ENCODE results near the gene USP7. TPM values are rescaled to one million over a fixed set of nuclear protein-coding genes. Genes with fewer than 3 reads are reported as not detected.

The USP7 gene
- polyA plus RNA-seq, 1 donor: 110 TPM

DNA sequence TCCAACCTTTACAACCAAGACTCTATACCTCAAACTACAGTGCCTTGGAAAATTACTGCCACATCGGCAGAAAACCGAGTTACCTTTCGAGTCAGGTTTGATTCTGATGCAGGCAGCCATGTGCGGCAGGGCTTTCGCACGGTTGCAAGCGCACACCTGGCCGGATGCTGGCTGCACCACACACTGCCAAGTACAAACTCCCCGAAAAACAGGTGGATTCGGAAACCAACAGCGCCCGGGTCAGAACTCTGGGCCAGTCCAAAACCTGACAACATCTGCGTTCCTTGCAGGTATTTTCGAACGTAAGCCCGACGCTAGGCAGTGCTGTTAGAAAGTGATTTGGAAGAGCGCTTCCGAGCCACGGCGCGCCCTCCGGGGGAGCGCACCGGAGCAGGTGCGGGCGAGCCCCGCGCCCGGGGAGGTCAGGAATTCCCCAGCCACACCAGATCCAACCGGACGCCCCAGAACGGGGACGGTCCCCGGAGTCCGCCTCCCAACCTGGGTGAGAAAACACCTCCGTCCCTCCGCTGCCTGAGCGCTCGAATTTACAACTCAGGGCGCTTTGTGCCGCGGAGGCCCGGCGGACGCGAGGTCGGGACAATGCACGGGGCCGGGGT, 1.2 kb downstream of the USP7 start:
- Histone ChIP-seq H3K27me3 (ENCODE audit: control insufficient read depth, insufficient read depth, low read length) (no peaks in the 10 kb centered on the region), H3K27ac (ENCODE audit: low read length) (peak overlapping the region; percentile 60), H3K9me3 (ENCODE audit: control insufficient read depth, low read depth, low read length) (no peaks in the 10 kb centered on the region), H3K36me3 (ENCODE audit: control insufficient read depth, insufficient read depth, low read length) (no peaks in the 10 kb centered on the region), H3K4me3 (ENCODE audit: low read length) (peak overlapping the region; percentile 80), H3K4me1 (ENCODE audit: control insufficient read depth, insufficient read depth, low read length) (peaks cover 35% of the 10 kb centered on the region)
- DNase-seq: peak in 1 of 2 donors; percentile 60
- WGBS (ENCODE audit: insufficient coverage, low lambda C conversion rate): no CpG with 5 or more reads among the region's 50 CpGs

DNA sequence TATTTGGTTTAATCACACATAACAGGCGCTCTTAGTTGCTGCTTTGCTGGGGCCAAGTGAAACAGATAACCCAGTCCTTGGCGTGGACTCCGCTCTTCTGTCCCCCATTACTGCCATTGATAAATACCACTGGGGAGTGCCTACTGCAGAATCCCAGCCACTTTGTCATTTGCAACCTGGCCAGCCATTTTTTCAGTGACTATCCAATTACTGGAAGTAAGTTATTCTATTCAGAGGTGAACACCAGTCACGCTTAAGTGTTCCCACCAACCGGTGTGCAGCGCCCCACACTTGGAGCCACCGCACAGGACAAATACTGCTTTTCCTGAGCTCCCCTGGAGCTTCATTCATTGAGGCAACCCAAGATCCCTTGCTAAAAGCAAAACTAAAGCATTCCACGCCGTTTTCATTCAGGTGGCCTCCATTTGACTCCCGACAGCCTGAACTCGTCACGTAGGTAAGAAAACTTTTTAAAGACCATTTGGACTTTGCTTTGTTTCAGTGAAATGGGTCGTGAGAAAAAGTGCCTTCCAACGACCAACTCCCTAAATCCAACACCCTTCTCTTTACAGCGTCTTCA, 1.8 kb downstream of the USP7 start:
- Histone ChIP-seq H3K27ac (ENCODE audit: low read length) (peak overlapping the region; percentile 60), H3K36me3 (ENCODE audit: control insufficient read depth, insufficient read depth, low read length) (no peaks in the 10 kb centered on the region), H3K9me3 (ENCODE audit: control insufficient read depth, low read depth, low read length) (no peaks in the 10 kb centered on the region), H3K4me1 (ENCODE audit: control insufficient read depth, insufficient read depth, low read length) (peaks cover 38% of the 10 kb centered on the region), H3K27me3 (ENCODE audit: control insufficient read depth, insufficient read depth, low read length) (no peaks in the 10 kb centered on the region), H3K4me3 (ENCODE audit: low read length) (peak overlapping the region; percentile 80)
- peak in 1 of 2 donors; percentile 58 for DNase-seq
- WGBS (ENCODE audit: insufficient coverage, low lambda C conversion rate): 0% methylated on average over 1 of the region's 15 CpGs

DNA sequence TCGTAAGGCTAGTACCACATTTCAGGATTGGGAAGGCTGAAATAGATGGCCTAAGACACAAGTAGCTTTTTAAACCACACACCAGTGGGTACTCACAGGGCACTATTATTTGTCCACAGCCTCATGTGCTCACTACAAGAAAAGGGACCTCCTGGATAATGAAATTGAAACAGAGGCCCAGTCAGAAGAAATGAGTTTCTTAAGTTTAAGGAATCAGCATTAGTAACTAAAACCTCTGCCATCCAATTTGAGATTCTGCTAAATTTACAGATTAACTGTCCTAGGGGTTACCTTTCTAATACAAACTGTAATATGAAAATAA, 3.0 kb downstream of the USP7 start:
- H3K4me3 ChIP-seq (ENCODE audit: low read length): no peak overlapping the region
- no peak for DNase-seq
- H3K27ac ChIP-seq (ENCODE audit: low read length): no peak overlapping the region
- H3K27me3 ChIP-seq (ENCODE audit: control insufficient read depth, insufficient read depth, low read length): no peaks in the 10 kb centered on the region
- H3K36me3 ChIP-seq (ENCODE audit: control insufficient read depth, insufficient read depth, low read length): no peaks in the 10 kb centered on the region
- H3K4me1 ChIP-seq (ENCODE audit: control insufficient read depth, insufficient read depth, low read length): peaks cover 38% of the 10 kb centered on the region
- H3K9me3 ChIP-seq (ENCODE audit: control insufficient read depth, low read depth, low read length): no peaks in the 10 kb centered on the region
- WGBS (ENCODE audit: insufficient coverage, low lambda C conversion rate): no CpG with 5 or more reads among the region's 1 CpG

DNA sequence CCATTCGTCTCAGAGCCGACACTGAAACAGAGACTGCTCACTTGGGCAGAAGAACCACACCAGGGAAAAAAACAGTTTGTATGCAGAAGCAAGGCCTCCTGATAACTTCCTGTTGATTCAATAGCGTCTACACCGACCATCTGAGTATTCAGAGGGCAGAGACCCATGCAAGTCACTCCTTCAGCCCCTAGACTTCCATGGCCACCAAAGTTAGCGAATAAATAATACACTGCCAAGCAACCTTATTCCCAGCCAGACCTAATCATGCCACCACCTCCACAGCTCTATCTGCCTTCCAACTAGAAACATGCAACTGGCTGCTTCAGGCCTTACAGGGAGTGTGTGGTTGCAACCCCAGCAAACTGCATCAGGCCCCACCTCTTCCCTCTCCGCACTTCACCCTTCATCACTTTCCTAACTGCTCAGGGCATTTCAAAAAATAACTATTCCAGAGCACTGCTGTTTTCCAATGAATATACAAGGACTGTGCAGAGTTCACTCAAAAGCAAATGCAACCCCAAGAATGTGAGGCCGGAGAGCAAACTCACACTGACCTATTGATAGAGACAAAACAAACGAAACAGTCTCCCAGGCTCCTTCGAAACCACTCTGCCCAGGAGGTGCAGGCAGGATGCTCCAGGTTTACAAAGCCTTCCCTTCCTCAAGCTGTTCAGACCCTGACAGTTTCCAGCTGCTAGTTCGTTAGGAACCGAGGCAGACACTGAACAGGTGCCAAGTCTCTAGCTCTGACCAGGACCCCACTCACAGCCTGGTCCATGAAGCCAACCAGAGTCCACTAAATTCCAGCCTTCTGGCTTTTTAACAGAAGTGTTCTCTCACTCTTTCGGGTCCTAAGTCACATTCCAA, 3.6 kb downstream of the USP7 start:
- H3K4me3 ChIP-seq (ENCODE audit: low read length): no peak overlapping the region
- no peak for DNase-seq
- H3K27me3 ChIP-seq (ENCODE audit: control insufficient read depth, insufficient read depth, low read length): no peaks in the 10 kb centered on the region
- no peaks in the 10 kb centered on the region for H3K36me3 ChIP-seq (ENCODE audit: control insufficient read depth, insufficient read depth, low read length)
- H3K27ac ChIP-seq (ENCODE audit: low read length): no peak overlapping the region
- H3K4me1 ChIP-seq (ENCODE audit: control insufficient read depth, insufficient read depth, low read length): peaks cover 38% of the 10 kb centered on the region
- 0% methylated on average over 2 of the region's 12 CpGs for WGBS (ENCODE audit: insufficient coverage, low lambda C conversion rate)
- H3K9me3 ChIP-seq (ENCODE audit: control insufficient read depth, low read depth, low read length): no peaks in the 10 kb centered on the region

- Histone ChIP-seq H3K4me3 (ENCODE audit: low read length) (no peak overlapping the region), H3K27ac (ENCODE audit: low read length) (no peak overlapping the region), H3K4me1 (ENCODE audit: control insufficient read depth, insufficient read depth, low read length) (peaks cover 38% of the 10 kb centered on the region), H3K27me3 (ENCODE audit: control insufficient read depth, insufficient read depth, low read length) (no peaks in the 10 kb centered on the region), H3K36me3 (ENCODE audit: control insufficient read depth, insufficient read depth, low read length) (no peaks in the 10 kb centered on the region), H3K9me3 (ENCODE audit: control insufficient read depth, low read depth, low read length) (no peaks in the 10 kb centered on the region)
- WGBS (ENCODE audit: insufficient coverage, low lambda C conversion rate): no CpG with 5 or more reads among the region's 14 CpGs
- peak in 1 of 2 donors; percentile 41 for DNase-seq
Observed at GRCh38 chr16:8958344-8959167, 5.2 kb downstream of the USP7 start.

- Histone ChIP-seq H3K4me1 (ENCODE audit: control insufficient read depth, insufficient read depth, low read length) (peaks cover 38% of the 10 kb centered on the region), H3K36me3 (ENCODE audit: control insufficient read depth, insufficient read depth, low read length) (no peaks in the 10 kb centered on the region), H3K9me3 (ENCODE audit: control insufficient read depth, low read depth, low read length) (no peaks in the 10 kb centered on the region), H3K4me3 (ENCODE audit: low read length) (no peak overlapping the region), H3K27me3 (ENCODE audit: control insufficient read depth, insufficient read depth, low read length) (no peaks in the 10 kb centered on the region), H3K27ac (ENCODE audit: low read length) (no peak overlapping the region)
- peak in 1 of 2 donors; percentile 31 for DNase-seq
- WGBS (ENCODE audit: insufficient coverage, low lambda C conversion rate): 67% methylated on average over 5 of the region's 9 CpGs
Observed at GRCh38 chr16:8957509-8958157, 6.1 kb downstream of the USP7 start.

- Histone ChIP-seq H3K36me3 (ENCODE audit: control insufficient read depth, insufficient read depth, low read length) (no peaks in the 10 kb centered on the region), H3K27ac (ENCODE audit: low read length) (no peak overlapping the region), H3K4me1 (ENCODE audit: control insufficient read depth, insufficient read depth, low read length) (peaks cover 42% of the 10 kb centered on the region), H3K27me3 (ENCODE audit: control insufficient read depth, insufficient read depth, low read length) (no peaks in the 10 kb centered on the region), H3K9me3 (ENCODE audit: control insufficient read depth, low read depth, low read length) (no peaks in the 10 kb centered on the region), H3K4me3 (ENCODE audit: low read length) (no peak overlapping the region)
- 80% methylated on average over 1 of the region's 2 CpGs for WGBS (ENCODE audit: insufficient coverage, low lambda C conversion rate)
- no peak for DNase-seq
Observed at GRCh38 chr16:8957063-8957397, 6.7 kb downstream of the USP7 start.

GRCh38 chr16:8956265-8957062, 7.2 kb downstream of the USP7 start:
- H3K27me3 ChIP-seq (ENCODE audit: control insufficient read depth, insufficient read depth, low read length): no peaks in the 10 kb centered on the region
- H3K27ac ChIP-seq (ENCODE audit: low read length): no peak overlapping the region
- no CpG with 5 or more reads among the region's 21 CpGs for WGBS (ENCODE audit: insufficient coverage, low lambda C conversion rate)
- H3K9me3 ChIP-seq (ENCODE audit: control insufficient read depth, low read depth, low read length): no peaks in the 10 kb centered on the region
- no peak overlapping the region for H3K4me3 ChIP-seq (ENCODE audit: low read length)
- peaks cover 43% of the 10 kb centered on the region for H3K4me1 ChIP-seq (ENCODE audit: control insufficient read depth, insufficient read depth, low read length)
- H3K36me3 ChIP-seq (ENCODE audit: control insufficient read depth, insufficient read depth, low read length): no peaks in the 10 kb centered on the region
- no peak for DNase-seq

DNA sequence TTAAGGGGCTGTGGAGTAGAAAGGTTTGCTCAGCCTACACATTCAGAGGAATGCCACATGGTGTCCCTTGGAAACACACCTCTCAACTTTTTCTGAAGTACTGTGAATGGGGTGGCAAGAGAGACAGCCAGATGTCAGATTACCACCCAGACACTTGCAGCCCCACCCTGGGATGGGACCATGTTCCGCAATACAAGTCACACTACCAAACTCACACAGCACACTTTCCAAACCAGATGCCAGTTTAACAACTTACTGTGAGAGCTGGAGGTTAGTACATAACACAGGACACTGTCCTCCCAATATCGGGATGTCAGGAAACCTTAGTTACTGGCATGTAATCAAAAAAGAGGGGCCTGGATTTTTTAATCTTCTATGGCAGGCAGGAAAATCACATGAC, 7.9 kb downstream of the USP7 start:
- peaks cover 44% of the 10 kb centered on the region for H3K4me1 ChIP-seq (ENCODE audit: control insufficient read depth, insufficient read depth, low read length)
- no peaks in the 10 kb centered on the region for H3K27me3 ChIP-seq (ENCODE audit: control insufficient read depth, insufficient read depth, low read length)
- no peaks in the 10 kb centered on the region for H3K9me3 ChIP-seq (ENCODE audit: control insufficient read depth, low read depth, low read length)
- no peak overlapping the region for H3K4me3 ChIP-seq (ENCODE audit: low read length)
- H3K36me3 ChIP-seq (ENCODE audit: control insufficient read depth, insufficient read depth, low read length): no peaks in the 10 kb centered on the region
- H3K27ac ChIP-seq (ENCODE audit: low read length): no peak overlapping the region
- no peak for DNase-seq
- WGBS (ENCODE audit: insufficient coverage, low lambda C conversion rate): no CpG with 5 or more reads among the region's 2 CpGs

All from large intestine (tissue), 3 donors.